H9 (cell line): ENCODE results near the gene SLC35A3. TPM values are rescaled to one million over a fixed set of nuclear protein-coding genes. Genes with fewer than 3 reads are reported as not detected.

Source experiments
- DNase-seq: peaks from one replicate; pipeline ENCODE4 v3.0.0-alpha.2; 2017
- H2AFZ ChIP-seq: one replicate; pipeline ENCODE4 v1.6.1; 2013; ENCODE audit warnings: mild to moderate bottlenecking, low read length, control low read depth, moderate library complexity
- H2AK5ac ChIP-seq: 2 replicates; pipeline ENCODE4 v1.6.1; 2013; ENCODE audit warnings: low read length, control low read depth, mixed read lengths; ENCODE audit not compliant: insufficient read length
- H2BK120ac ChIP-seq: one replicate; pipeline ENCODE4 v1.6.1; 2013; ENCODE audit warnings: low read depth, mild to moderate bottlenecking, low read length, control low read depth, inconsistent platforms; ENCODE audit not compliant: poor library complexity, severe bottlenecking
- H2BK12ac ChIP-seq: 2 replicates; pipeline ENCODE4 v1.6.1; 2013; ENCODE audit warnings: low read length, control low read depth, mixed read lengths, low read depth; ENCODE audit not compliant: insufficient read length
- H2BK15ac ChIP-seq: 2 replicates; pipeline ENCODE4 v1.6.1; 2013; ENCODE audit warnings: low read depth, low read length, control low read depth
- H2BK20ac ChIP-seq: one replicate; pipeline ENCODE4 v1.6.1; 2013; ENCODE audit warnings: low read depth, mild to moderate bottlenecking, low read length, control low read depth, inconsistent platforms; ENCODE audit not compliant: poor library complexity, severe bottlenecking
- H2BK5ac ChIP-seq: 2 replicates; pipeline ENCODE4 v1.6.1; 2013; ENCODE audit warnings: low read length, control low read depth, mixed read lengths; ENCODE audit not compliant: insufficient read length
- H3K14ac ChIP-seq: 2 replicates; pipeline ENCODE4 v1.6.1; 2013; ENCODE audit warnings: low read length, control low read depth; ENCODE audit not compliant: insufficient read depth
- H3K18ac ChIP-seq: 2 replicates; pipeline ENCODE4 v1.6.1; 2013; ENCODE audit warnings: low read depth, mild to moderate bottlenecking, mixed read lengths, low read length, control low read depth; ENCODE audit not compliant: insufficient read length
- H3K23ac ChIP-seq: 2 replicates; pipeline ENCODE4 v1.6.1; 2013; ENCODE audit warnings: low read length, control low read depth, mixed read lengths, low read depth; ENCODE audit not compliant: insufficient read length
- H3K23me2 ChIP-seq: 2 replicates; pipeline ENCODE4 v1.6.1; 2013; ENCODE audit warnings: low read depth, mild to moderate bottlenecking, mixed read lengths, low read length, control low read depth; ENCODE audit not compliant: insufficient read length, poor library complexity, severe bottlenecking
- H3K27ac ChIP-seq: 2 replicates; pipeline ENCODE4 v1.5.1; 2013; ENCODE audit warnings: low read length, control low read depth, mixed read lengths, low read depth; ENCODE audit not compliant: insufficient read length
- H3K27me3 ChIP-seq: 2 replicates; pipeline ENCODE4 v1.6.1; 2013; ENCODE audit warnings: low read length, control low read depth, inconsistent platforms; ENCODE audit not compliant: insufficient read depth
- H3K4ac ChIP-seq: 2 replicates; pipeline ENCODE4 v1.6.1; 2013; ENCODE audit warnings: low read depth, mild to moderate bottlenecking, control low read depth, inconsistent platforms, low read length, moderate library complexity
- H3K4me1 ChIP-seq: 2 replicates; pipeline ENCODE4 v1.6.1; 2013; ENCODE audit warnings: low read length, control low read depth, inconsistent platforms; ENCODE audit not compliant: insufficient read depth
- H3K4me2 ChIP-seq: 2 replicates; pipeline ENCODE4 v1.6.1; 2013; ENCODE audit warnings: low read length, control low read depth, mixed read lengths; ENCODE audit not compliant: insufficient read length, insufficient read depth
- H3K56ac ChIP-seq: 2 replicates; pipeline ENCODE4 v1.6.1; 2013; ENCODE audit warnings: low read depth, mild to moderate bottlenecking, mixed read lengths, low read length, control low read depth; ENCODE audit not compliant: insufficient read length
- H3K79me1 ChIP-seq: 2 replicates; pipeline ENCODE4 v1.6.1; 2013; ENCODE audit warnings: low read depth, mild to moderate bottlenecking, moderate library complexity, low read length, control low read depth, inconsistent platforms; ENCODE audit not compliant: insufficient read depth, poor library complexity, severe bottlenecking
- H3K79me2 ChIP-seq: 2 replicates; pipeline ENCODE4 v1.6.1; 2013; ENCODE audit warnings: low read length, control low read depth, inconsistent platforms; ENCODE audit not compliant: insufficient read depth
- H3K9ac ChIP-seq: 2 replicates; pipeline ENCODE4 v1.6.1; 2013; ENCODE audit warnings: low read length, control low read depth, mixed read lengths; ENCODE audit not compliant: insufficient read length; ENCODE audit errors: extremely low read depth
- H3K9me3 ChIP-seq: one replicate; pipeline ENCODE4 v1.6.1; 2013; ENCODE audit warnings: low read depth, low read length, inconsistent platforms; ENCODE audit not compliant: control insufficient read depth
- H3T11ph ChIP-seq: one replicate; pipeline ENCODE4 v1.6.1; 2013; ENCODE audit warnings: mild to moderate bottlenecking, low read length, control low read depth, inconsistent platforms
- H4K20me1 ChIP-seq: one replicate; pipeline ENCODE4 v1.6.1; 2013; ENCODE audit not compliant: control insufficient read depth, insufficient read length, insufficient read depth
- H4K5ac ChIP-seq: 2 replicates; pipeline ENCODE4 v1.6.1; 2013; ENCODE audit warnings: low read depth, mild to moderate bottlenecking, mixed read lengths, low read length, control low read depth; ENCODE audit not compliant: insufficient read length
- H4K8ac ChIP-seq: replicated peaks from 2 replicates; pipeline ENCODE4 v1.6.1; 2013; ENCODE audit warnings: low read length, control low read depth, mixed read lengths, low read depth; ENCODE audit not compliant: insufficient read length
- H4K91ac ChIP-seq: 2 replicates; pipeline ENCODE4 v1.6.1; 2013; ENCODE audit warnings: low read depth, mild to moderate bottlenecking, moderate library complexity, mixed read lengths, low read length, control low read depth; ENCODE audit not compliant: insufficient read length
- H3K27ac Mint-ChIP-seq, 3 experiments: 2 replicates in 2 of 3; 3 replicates in 1 of 3; pipeline ENCODE4 v1.8.0; 2020 to 2021; ENCODE audit warnings: mixed read lengths in 3 of 3, mild to moderate bottlenecking in 1 of 3, moderate library complexity in 1 of 3
- H3K27me3 Mint-ChIP-seq: 2 replicates; pipeline ENCODE4 v1.8.0; 2021; ENCODE audit warnings: low read depth, mild to moderate bottlenecking, moderate library complexity, mixed read lengths
- H3K36me3 Mint-ChIP-seq, 3 experiments: 2 replicates in 2 of 3; 3 replicates in 1 of 3; pipeline ENCODE4 v1.8.0; 2020 to 2021; ENCODE audit warnings: low read depth in 3 of 3, mixed read lengths in 3 of 3; ENCODE audit not compliant: insufficient read depth in 1 of 3
- H3K4me1 Mint-ChIP-seq, 2 experiments: 2 replicates each; pipeline ENCODE4 v1.8.0; 2020; ENCODE audit warnings: mixed read lengths in 2 of 2
- H3K4me3 Mint-ChIP-seq, 2 experiments: 2 replicates in 1 of 2; 3 replicates in 1 of 2; pipeline ENCODE4 v1.8.0; 2020 to 2021; ENCODE audit warnings: mild to moderate bottlenecking in 2 of 2, mixed read lengths in 2 of 2, moderate library complexity in 1 of 2
- H3K9me3 Mint-ChIP-seq, 2 experiments: 2 replicates in 1 of 2; 3 replicates in 1 of 2; pipeline ENCODE4 v1.8.0; 2020; ENCODE audit warnings: mild to moderate bottlenecking in 2 of 2, mixed read lengths in 2 of 2, moderate library complexity in 1 of 2
- CTCF ChIP-seq: fragments of 200-600 bp; sonication (generic); conservative IDR thresholded peaks from 3 replicates; pipeline ENCODE4 v1.8.0; 2021; ENCODE audit warnings: antibody characterized with exemption, mild to moderate bottlenecking
- total RNA-seq: library from RNA; stranded (reverse); gene quantifications from 2 replicates; pipeline ENCODE4 v1.2.1, GENCODE V29; 2021

The SLC35A3 gene
- total RNA-seq, 1 experiment from 2014 or later, result 15.1 TPM

GRCh38 chr1:99992044-99992722, 22.4 kb downstream of the SLC35A3 start:
- Histone ChIP-seq H2BK120ac (no peak overlapping the region), H3K14ac (no peak overlapping the region), H3K79me1 (no peaks in the 10 kb centered on the region), H3K23ac (no peak overlapping the region), H3K23me2 (no peaks in the 10 kb centered on the region), H2BK15ac (no peak overlapping the region), H2BK12ac (no peak overlapping the region), H3K4me2 (no peak overlapping the region), H3K27me3 (no peaks in the 10 kb centered on the region), H3K9ac (no peak overlapping the region), H2AFZ (no peak overlapping the region), H2BK20ac (no peak overlapping the region), H3K79me2 (no peaks in the 10 kb centered on the region), H3K4ac (no peak overlapping the region), H4K91ac (no peak overlapping the region), H3K56ac (no peak overlapping the region), H2AK5ac (no peak overlapping the region), H4K20me1 (no peaks in the 10 kb centered on the region), H3K18ac (no peak overlapping the region), H3T11ph (no peak overlapping the region), H3K4me1 (no peaks in the 10 kb centered on the region), H2BK5ac (no peak overlapping the region), H3K27ac (no peak overlapping the region), H4K8ac (no peak overlapping the region), H3K9me3 (no peaks in the 10 kb centered on the region), H4K5ac (no peak overlapping the region)
- H3K36me3 Mint-ChIP-seq, result peaks cover 22 to 39% (median 36%) of the 10 kb centered on the region in 3 experiments
- no peak overlapping the region for H3K27ac Mint-ChIP-seq
- H3K27me3 Mint-ChIP-seq, result no peaks in the 10 kb centered on the region
- H3K4me3 Mint-ChIP-seq, result no peak overlapping the region
- H3K9me3 Mint-ChIP-seq, result peaks cover 13 to 17% of the 10 kb centered on the region in 2 experiments; a peak in 4 of 5 replicates
- peaks cover 7 to 8% of the 10 kb centered on the region in 2 experiments; a peak in 3 of 4 replicates for H3K4me1 Mint-ChIP-seq
- no peak for TF ChIP-seq CTCF
- no peak for DNase-seq
